ENCODE measurements around the gene GRIFIN. TPM values are rescaled to one million over a fixed set of nuclear protein-coding genes. Genes with fewer than 3 reads are reported as not detected.

Gene GRIFIN
- polyA plus RNA-seq, 1 of the 3 experiments (the other 2 are of a cell fraction): not detected

DNA sequence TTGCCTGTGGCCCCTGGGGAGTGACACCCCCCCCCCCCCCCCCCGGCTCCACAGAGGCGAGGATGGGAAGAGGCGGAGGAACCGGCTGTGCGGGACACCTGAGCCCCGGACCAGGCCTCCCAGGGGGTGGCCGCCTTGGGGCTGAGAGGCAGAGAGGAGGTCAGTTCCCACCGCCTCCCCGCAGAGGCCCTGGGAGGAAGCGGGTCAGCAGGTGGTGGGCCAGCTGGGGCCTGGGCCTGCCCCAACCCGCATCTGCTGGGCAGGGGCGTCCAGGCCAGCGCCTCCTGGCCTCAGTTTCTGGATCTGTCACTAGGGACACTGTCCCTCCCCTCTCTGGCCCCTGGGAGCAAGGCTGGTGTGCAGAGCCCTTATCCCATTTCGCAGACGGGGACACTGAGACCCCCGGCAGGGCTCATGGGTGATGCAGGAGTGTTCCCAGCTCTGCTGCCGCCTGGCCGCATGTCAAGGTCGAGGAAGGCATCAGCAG, 28.7 kb upstream of the GRIFIN start (continued):
- TF ChIP-seq, protein P1, sequence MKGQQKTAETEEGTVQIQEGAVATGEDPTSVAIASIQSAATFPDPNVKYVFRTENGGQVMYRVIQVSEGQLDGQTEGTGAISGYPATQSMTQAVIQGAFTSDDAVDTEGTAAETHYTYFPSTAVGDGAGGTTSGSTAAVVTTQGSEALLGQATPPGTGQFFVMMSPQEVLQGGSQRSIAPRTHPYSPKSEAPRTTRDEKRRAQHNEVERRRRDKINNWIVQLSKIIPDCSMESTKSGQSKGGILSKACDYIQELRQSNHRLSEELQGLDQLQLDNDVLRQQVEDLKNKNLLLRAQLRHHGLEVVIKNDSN (IDR thresholded peaks at IDR 0.05; ENCODE audit: borderline replicate concordance, low read depth): no peak
- TF ChIP-seq EZH2phosphoT487 (IDR thresholded peaks at IDR 0.05; ENCODE audit: borderline replicate concordance, low read depth) (no peak), NFIC (IDR thresholded peaks at IDR 0.05; ENCODE audit: borderline replicate concordance) (no peak), RAD21 (IDR thresholded peaks at IDR 0.05; ENCODE audit: low read length) (no peak), TCF12 (IDR thresholded peaks at IDR 0.05) (no peak), POLR2AphosphoS5 (IDR thresholded peaks at IDR 0.05; ENCODE audit: low read depth, low read length) (no peak)

DNA sequence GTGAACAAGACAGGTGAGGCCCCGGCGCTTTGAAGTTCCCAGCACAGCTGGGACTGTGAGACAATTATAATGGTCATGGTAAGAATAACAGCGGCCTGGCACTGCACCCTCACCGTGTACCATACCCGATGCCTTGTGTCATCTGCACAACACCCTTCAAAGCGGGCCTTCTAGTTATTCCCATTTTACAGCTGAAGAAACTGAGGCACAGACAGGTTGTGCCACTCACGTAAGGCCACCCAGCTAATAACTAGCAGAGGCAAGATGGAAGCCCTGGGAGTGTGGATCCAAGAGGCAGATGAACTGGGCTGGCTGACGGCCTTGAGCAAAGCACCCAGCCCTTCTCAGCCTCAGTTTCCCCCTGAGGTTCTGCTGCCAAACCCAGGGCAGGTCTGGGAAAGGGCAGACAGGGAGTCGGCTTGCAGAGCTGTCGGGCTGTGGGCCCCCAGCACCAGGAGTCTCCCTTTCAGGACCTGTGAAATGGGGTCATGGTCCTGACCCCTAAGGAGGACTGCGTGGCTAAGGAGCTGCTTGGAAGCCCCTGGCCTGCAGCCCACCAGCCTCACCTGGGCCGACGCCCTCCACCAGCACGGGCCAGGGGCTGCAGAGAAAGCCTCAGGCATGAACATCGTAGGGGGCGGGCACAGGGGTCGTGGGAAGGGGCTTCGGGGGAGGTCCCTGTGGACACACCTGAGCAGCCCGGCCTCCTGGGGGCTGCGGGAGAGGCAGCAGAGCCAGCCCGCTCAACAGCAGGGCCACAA, 28.1 kb upstream of the GRIFIN start:
- POLR2A ChIA-PET: no interaction called here
- CTCF ChIA-PET: interaction anchor here (0.7 to 3.1 kb wide), 2 partner anchors 36 to 609 kb away, joined by 3 to 10 read pairs; no protein-coding TSS in a partner anchor
- no peak for DNase-seq

More for the DNA sequence above, 28.1 kb upstream of the GRIFIN start:
- no peak overlapping the region for H3K9ac ChIP-seq
- no peak overlapping the region for H3K4me3 ChIP-seq (ENCODE audit: low read depth in 2 of 2, low read length in 1 of 2)
- TF ChIP-seq, protein P2, sequence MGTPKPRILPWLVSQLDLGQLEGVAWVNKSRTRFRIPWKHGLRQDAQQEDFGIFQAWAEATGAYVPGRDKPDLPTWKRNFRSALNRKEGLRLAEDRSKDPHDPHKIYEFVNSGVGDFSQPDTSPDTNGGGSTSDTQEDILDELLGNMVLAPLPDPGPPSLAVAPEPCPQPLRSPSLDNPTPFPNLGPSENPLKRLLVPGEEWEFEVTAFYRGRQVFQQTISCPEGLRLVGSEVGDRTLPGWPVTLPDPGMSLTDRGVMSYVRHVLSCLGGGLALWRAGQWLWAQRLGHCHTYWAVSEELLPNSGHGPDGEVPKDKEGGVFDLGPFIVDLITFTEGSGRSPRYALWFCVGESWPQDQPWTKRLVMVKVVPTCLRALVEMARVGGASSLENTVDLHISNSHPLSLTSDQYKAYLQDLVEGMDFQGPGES (IDR thresholded peaks at IDR 0.05; ENCODE audit: low read depth, low read length): no peak
- TF ChIP-seq CHD2 (IDR thresholded peaks at IDR 0.05; ENCODE audit: low read length, partially characterized antibody): no peak
- TF ChIP-seq, protein P1 (IDR thresholded peaks at IDR 0.05; ENCODE audit: borderline replicate concordance, low read depth): no peak
- TF ChIP-seq MXI1 (IDR thresholded peaks at IDR 0.05; ENCODE audit: low read depth, low read length): no peak
- no peak for TF ChIP-seq YY1 (IDR thresholded peaks at IDR 0.05; ENCODE audit: low read depth)
- 86% methylated on average over 12 of the region's 21 CpGs for WGBS (ENCODE audit: low lambda C conversion rate)
- H3K27me3 ChIP-seq (ENCODE audit: insufficient read depth): no peaks in the 10 kb centered on the region
- H3K4me2 ChIP-seq: no peak overlapping the region
- no peaks in the 10 kb centered on the region for H3K9me3 ChIP-seq
- no peaks in the 10 kb centered on the region for H4K20me1 ChIP-seq (ENCODE audit: insufficient read depth)
- no peak overlapping the region for H3K27ac ChIP-seq (ENCODE audit: low read depth in 2 of 2, low read length in 1 of 2)
- H3K36me3 ChIP-seq (replicated peaks in 1 of 2; ENCODE audit: control insufficient read depth in 1 of 2, insufficient read depth in 2 of 2, low read length in 1 of 2): no peaks in the 10 kb centered on the region
- H3F3A ChIP-seq (replicated peaks; ENCODE audit: insufficient read depth): peaks cover 7% of the 10 kb centered on the region
- H3K79me2 ChIP-seq (ENCODE audit: insufficient read depth): no peaks in the 10 kb centered on the region
- H3K4me1 ChIP-seq (ENCODE audit: control insufficient read depth in 1 of 2, insufficient read depth in 2 of 2, low read depth in 1 of 2, low read length in 1 of 2): peaks cover 5 to 15% of the 10 kb centered on the region in 2 experiments; a peak in 2 of 4 replicates
- no peak overlapping the region for H2AFZ ChIP-seq (ENCODE audit: low read depth)
- H3K9me2 ChIP-seq: no peaks in the 10 kb centered on the region

All from SK-N-SH (cell line).